Neutrophil (primary cell): ENCODE data around the gene RGSL1.
A peak's percentile ranks its signal among the peaks of the same experiment; 100 is the strongest.

Source experiments
- H3K27ac ChIP-seq: fragments of 200-600 bp; sonication (generic); 2 replicates; pipeline ENCODE4 v1.5.1; 2016; ENCODE audit warnings: mild to moderate bottlenecking, moderate library complexity
- H3K27me3 ChIP-seq: fragments of 200-600 bp; sonication (generic); 2 replicates; pipeline ENCODE4 v1.6.0; 2016; ENCODE audit warnings: mild to moderate bottlenecking
- H3K36me3 ChIP-seq: fragments of 200-600 bp; sonication (generic); 2 replicates; pipeline ENCODE4 v1.5.1; 2017
- H3K4me1 ChIP-seq, 2 experiments: fragments of 200-600 bp in 1 of 2; sonication (generic) in 1 of 2; 1 replicate in 1 of 2; 2 replicates in 1 of 2; pipeline versions ENCODE4 v1.5.1 to v1.6.1; 2013 to 2016; ENCODE audit warnings: low read depth in 1 of 2, low read length in 1 of 2, mild to moderate bottlenecking in 1 of 2, moderate library complexity in 1 of 2; ENCODE audit not compliant: control insufficient read depth in 1 of 2, insufficient read depth in 1 of 2
- H3K4me3 ChIP-seq, 2 experiments: fragments of 200-600 bp in 1 of 2; sonication (generic) in 1 of 2; 1 replicate in 1 of 2; 2 replicates in 1 of 2; pipeline ENCODE4 v1.5.1; 2013 to 2016; ENCODE audit warnings: low read depth in 1 of 2, low read length in 1 of 2, mild to moderate bottlenecking in 1 of 2, moderate library complexity in 1 of 2
- H3K9me3 ChIP-seq: fragments of 200-600 bp; sonication (generic); 2 replicates; pipeline ENCODE4 v1.5.1; 2016
- CTCF ChIP-seq: fragments of 200-600 bp; sonication (generic); IDR thresholded peaks from 2 replicates; pipeline ENCODE4 v1.5.1; 2016; ENCODE audit warnings: antibody characterized with exemption

Gene RGSL1

GRCh38 chr1:182584746-182585145 is 134.8 kb downstream of the RGSL1 start:
- H3K27ac ChIP-seq, result no peak overlapping the region

GRCh38 chr1:182586380-182586779 is 136.4 kb downstream of the RGSL1 start:
- Histone ChIP-seq H3K4me1 (peaks cover 48 to 51% of the 10 kb centered on the region in 2 experiments), H3K27me3 (no peaks in the 10 kb centered on the region), H3K9me3 (no peaks in the 10 kb centered on the region), H3K4me3 (peak overlapping the region; percentile 28 to 40), H3K36me3 (peaks cover 35% of the 10 kb centered on the region), H3K27ac (peak overlapping the region; percentile 77)
- no peak for TF ChIP-seq CTCF

More at GRCh38 chr1:182584746-182585145, 134.8 kb downstream of the RGSL1 start:
- H3K4me3 ChIP-seq, result no peak overlapping the region
- H3K27me3 ChIP-seq, result no peaks in the 10 kb centered on the region
- no peaks in the 10 kb centered on the region for H3K9me3 ChIP-seq
- TF ChIP-seq CTCF, result no peak
- peaks cover 48 to 51% of the 10 kb centered on the region in 2 experiments for H3K4me1 ChIP-seq
- peaks cover 51% of the 10 kb centered on the region for H3K36me3 ChIP-seq

- Histone ChIP-seq H3K27ac (peak overlapping the region; percentile 77), H3K9me3 (no peaks in the 10 kb centered on the region), H3K4me3 (peak overlapping the region in 1 of 2 experiments; percentile 40), H3K36me3 (peaks cover 28% of the 10 kb centered on the region), H3K4me1 (peaks cover 48 to 51% of the 10 kb centered on the region in 2 experiments), H3K27me3 (no peaks in the 10 kb centered on the region)
- no peak for TF ChIP-seq CTCF
Measured at GRCh38 chr1:182587093-182587492, 137.1 kb downstream of the RGSL1 start.

- H3K4me1 ChIP-seq, result peaks cover 48 to 51% of the 10 kb centered on the region in 2 experiments
- peak overlapping the region; percentile 81 to 89 for H3K4me3 ChIP-seq
- peaks cover 20% of the 10 kb centered on the region for H3K36me3 ChIP-seq
- TF ChIP-seq CTCF, result no peak
- peak overlapping the region; percentile 96 for H3K27ac ChIP-seq
- H3K9me3 ChIP-seq, result no peaks in the 10 kb centered on the region
- no peaks in the 10 kb centered on the region for H3K27me3 ChIP-seq
Measured at GRCh38 chr1:182587666-182588499, 137.9 kb downstream of the RGSL1 start.

- H3K27me3 ChIP-seq, result no peaks in the 10 kb centered on the region
- no peaks in the 10 kb centered on the region for H3K9me3 ChIP-seq
- H3K36me3 ChIP-seq, result peaks cover 12% of the 10 kb centered on the region
- H3K27ac ChIP-seq, result peak within 1 kb of the TSS; percentile 96
- TF ChIP-seq CTCF, result peak; percentile 11
- peaks cover 48 to 51% of the 10 kb centered on the region in 2 experiments for H3K4me1 ChIP-seq
- peak within 1 kb of the TSS; percentile 81 to 89 for H3K4me3 ChIP-seq
Measured at GRCh38 chr1:182588500-182589396, 138.8 kb downstream of the RGSL1 start, which contains the start of gene RNASEL. Gene RNASEL, minus strand, starts transcription at chr1:182589256. Its CDS starts 2,450 bp downstream, at chr1:182586806.
